ENCODE results near the gene TNS1.

The TNS1 gene

GRCh38 chr2:218015586-218016521 is 13.1 kb upstream of the TNS1 start:
- no peak for DNase-seq (ENCODE audit: low read depth)
- no peak overlapping the region for H3K4me3 ChIP-seq (ENCODE audit: low read depth, low read length)
- TF ChIP-seq CTCF (IDR thresholded peaks at IDR 0.05; ENCODE audit: insufficient read depth, low read depth, low read length, missing control alignments) = no peak

GRCh38 chr2:218014706-218015585 is 12.2 kb upstream of the TNS1 start:
- no peak for TF ChIP-seq CTCF (IDR thresholded peaks at IDR 0.05; ENCODE audit: insufficient read depth, low read depth, low read length, missing control alignments)
- DNase-seq (ENCODE audit: low read depth) = no peak
- H3K4me3 ChIP-seq (ENCODE audit: low read depth, low read length) = no peak overlapping the region

GRCh38 chr2:218013289-218013688 is 10.5 kb upstream of the TNS1 start:
- no peak overlapping the region for H3K4me3 ChIP-seq (ENCODE audit: low read depth, low read length)
- no peak for DNase-seq (ENCODE audit: low read depth)
- no peak for TF ChIP-seq CTCF (IDR thresholded peaks at IDR 0.05; ENCODE audit: insufficient read depth, low read depth, low read length, missing control alignments)

- no peak for TF ChIP-seq CTCF (IDR thresholded peaks at IDR 0.05; ENCODE audit: insufficient read depth, low read depth, low read length, missing control alignments)
- H3K4me3 ChIP-seq (ENCODE audit: low read depth, low read length) = no peak overlapping the region
- no peak for DNase-seq (ENCODE audit: low read depth)
Observed at GRCh38 chr2:218012284-218012683, 9.5 kb upstream of the TNS1 start.

GRCh38 chr2:218011653-218012040 is 8.9 kb upstream of the TNS1 start:
- TF ChIP-seq CTCF (IDR thresholded peaks at IDR 0.05; ENCODE audit: insufficient read depth, low read depth, low read length, missing control alignments) = no peak
- no peak overlapping the region for H3K4me3 ChIP-seq (ENCODE audit: low read depth, low read length)
- DNase-seq (ENCODE audit: low read depth) = no peak

GRCh38 chr2:218010984-218011652 is 8.3 kb upstream of the TNS1 start:
- no peak for TF ChIP-seq CTCF (IDR thresholded peaks at IDR 0.05; ENCODE audit: insufficient read depth, low read depth, low read length, missing control alignments)
- DNase-seq (ENCODE audit: low read depth) = no peak
- H3K4me3 ChIP-seq (ENCODE audit: low read depth, low read length) = no peak overlapping the region

Data from GM12865 (cell line).